ENCODE measurements around the gene MRPL36.

DNA sequence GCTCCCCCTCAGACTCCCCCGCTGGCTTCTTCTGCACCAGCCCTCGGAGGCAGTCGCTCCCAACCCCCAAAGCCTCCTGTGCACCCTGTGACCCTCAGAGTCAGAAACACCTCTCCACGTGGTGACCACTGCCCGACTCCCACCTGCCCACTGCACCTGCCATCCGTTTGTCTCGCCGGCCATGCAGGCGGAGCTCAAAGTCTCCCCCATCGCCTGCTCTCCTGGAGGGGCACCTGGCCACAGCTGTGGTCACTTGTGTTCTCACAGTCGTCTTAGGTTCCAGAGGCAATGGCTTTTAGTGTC, 38.2 kb downstream of the MRPL36 start:
- TF ChIP-seq, protein P1, sequence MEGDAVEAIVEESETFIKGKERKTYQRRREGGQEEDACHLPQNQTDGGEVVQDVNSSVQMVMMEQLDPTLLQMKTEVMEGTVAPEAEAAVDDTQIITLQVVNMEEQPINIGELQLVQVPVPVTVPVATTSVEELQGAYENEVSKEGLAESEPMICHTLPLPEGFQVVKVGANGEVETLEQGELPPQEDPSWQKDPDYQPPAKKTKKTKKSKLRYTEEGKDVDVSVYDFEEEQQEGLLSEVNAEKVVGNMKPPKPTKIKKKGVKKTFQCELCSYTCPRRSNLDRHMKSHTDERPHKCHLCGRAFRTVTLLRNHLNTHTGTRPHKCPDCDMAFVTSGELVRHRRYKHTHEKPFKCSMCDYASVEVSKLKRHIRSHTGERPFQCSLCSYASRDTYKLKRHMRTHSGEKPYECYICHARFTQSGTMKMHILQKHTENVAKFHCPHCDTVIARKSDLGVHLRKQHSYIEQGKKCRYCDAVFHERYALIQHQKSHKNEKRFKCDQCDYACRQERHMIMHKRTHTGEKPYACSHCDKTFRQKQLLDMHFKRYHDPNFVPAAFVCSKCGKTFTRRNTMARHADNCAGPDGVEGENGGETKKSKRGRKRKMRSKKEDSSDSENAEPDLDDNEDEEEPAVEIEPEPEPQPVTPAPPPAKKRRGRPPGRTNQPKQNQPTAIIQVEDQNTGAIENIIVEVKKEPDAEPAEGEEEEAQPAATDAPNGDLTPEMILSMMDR (IDR thresholded peaks at IDR 0.05; ENCODE audit: extremely low read depth in 1 of 2, insufficient read depth in 1 of 2, low read depth in 1 of 2, low read length in 2 of 2), result no peak
- TF ChIP-seq POLR2A (IDR thresholded peaks at IDR 0.05; ENCODE audit: low read depth, low read length) (no peak), POLR2AphosphoS5 (IDR thresholded peaks at IDR 0.05; ENCODE audit: insufficient read depth, low read depth, low read length) (no peak), EZH2 (IDR thresholded peaks at IDR 0.05; ENCODE audit: borderline replicate concordance, low read depth, low read length, severe bottlenecking) (no peak), FOS (IDR thresholded peaks at IDR 0.05; ENCODE audit: borderline replicate concordance, insufficient read depth, low read length) (no peak), JUN (IDR thresholded peaks at IDR 0.05; ENCODE audit: borderline replicate concordance, insufficient read depth, insufficient read length, low read depth) (no peak), GATA2 (IDR thresholded peaks at IDR 0.05; ENCODE audit: insufficient read depth, insufficient read length, low read depth, low read length) (no peak), MYC (IDR thresholded peaks at IDR 0.05; ENCODE audit: low read depth, low read length) (no peak)
- TF ChIP-seq, protein P2, sequence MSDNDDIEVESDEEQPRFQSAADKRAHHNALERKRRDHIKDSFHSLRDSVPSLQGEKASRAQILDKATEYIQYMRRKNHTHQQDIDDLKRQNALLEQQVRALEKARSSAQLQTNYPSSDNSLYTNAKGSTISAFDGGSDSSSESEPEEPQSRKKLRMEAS (IDR thresholded peaks at IDR 0.05; ENCODE audit: insufficient read depth, insufficient read length), result no peak

All from endothelial cell of umbilical vein (primary cell).